H9 (cell line): ENCODE data around the gene DNAJC17. TPM values are rescaled to one million over a fixed set of nuclear protein-coding genes. Genes with fewer than 3 reads are reported as not detected.

Experiments used
- DNase-seq: peaks from one replicate; pipeline ENCODE4 v3.0.0-alpha.2; 2017
- H2AFZ ChIP-seq: one replicate; pipeline ENCODE4 v1.6.1; 2013; ENCODE audit warnings: mild to moderate bottlenecking, low read length, control low read depth, moderate library complexity
- H2AK5ac ChIP-seq: 2 replicates; pipeline ENCODE4 v1.6.1; 2013; ENCODE audit warnings: low read length, control low read depth, mixed read lengths; ENCODE audit not compliant: insufficient read length
- H2BK120ac ChIP-seq: one replicate; pipeline ENCODE4 v1.6.1; 2013; ENCODE audit warnings: low read depth, mild to moderate bottlenecking, low read length, control low read depth, inconsistent platforms; ENCODE audit not compliant: poor library complexity, severe bottlenecking
- H2BK12ac ChIP-seq: 2 replicates; pipeline ENCODE4 v1.6.1; 2013; ENCODE audit warnings: low read length, control low read depth, mixed read lengths, low read depth; ENCODE audit not compliant: insufficient read length
- H2BK15ac ChIP-seq: 2 replicates; pipeline ENCODE4 v1.6.1; 2013; ENCODE audit warnings: low read depth, low read length, control low read depth
- H2BK20ac ChIP-seq: one replicate; pipeline ENCODE4 v1.6.1; 2013; ENCODE audit warnings: low read depth, mild to moderate bottlenecking, low read length, control low read depth, inconsistent platforms; ENCODE audit not compliant: poor library complexity, severe bottlenecking
- H2BK5ac ChIP-seq: 2 replicates; pipeline ENCODE4 v1.6.1; 2013; ENCODE audit warnings: low read length, control low read depth, mixed read lengths; ENCODE audit not compliant: insufficient read length
- H3K14ac ChIP-seq: 2 replicates; pipeline ENCODE4 v1.6.1; 2013; ENCODE audit warnings: low read length, control low read depth; ENCODE audit not compliant: insufficient read depth
- H3K18ac ChIP-seq: 2 replicates; pipeline ENCODE4 v1.6.1; 2013; ENCODE audit warnings: low read depth, mild to moderate bottlenecking, mixed read lengths, low read length, control low read depth; ENCODE audit not compliant: insufficient read length
- H3K23ac ChIP-seq: 2 replicates; pipeline ENCODE4 v1.6.1; 2013; ENCODE audit warnings: low read length, control low read depth, mixed read lengths, low read depth; ENCODE audit not compliant: insufficient read length
- H3K23me2 ChIP-seq: 2 replicates; pipeline ENCODE4 v1.6.1; 2013; ENCODE audit warnings: low read depth, mild to moderate bottlenecking, mixed read lengths, low read length, control low read depth; ENCODE audit not compliant: insufficient read length, poor library complexity, severe bottlenecking
- H3K27ac ChIP-seq: 2 replicates; pipeline ENCODE4 v1.5.1; 2013; ENCODE audit warnings: low read length, control low read depth, mixed read lengths, low read depth; ENCODE audit not compliant: insufficient read length
- H3K27me3 ChIP-seq: 2 replicates; pipeline ENCODE4 v1.6.1; 2013; ENCODE audit warnings: low read length, control low read depth, inconsistent platforms; ENCODE audit not compliant: insufficient read depth
- H3K4ac ChIP-seq: 2 replicates; pipeline ENCODE4 v1.6.1; 2013; ENCODE audit warnings: low read depth, mild to moderate bottlenecking, control low read depth, inconsistent platforms, low read length, moderate library complexity
- H3K4me1 ChIP-seq: 2 replicates; pipeline ENCODE4 v1.6.1; 2013; ENCODE audit warnings: low read length, control low read depth, inconsistent platforms; ENCODE audit not compliant: insufficient read depth
- H3K4me2 ChIP-seq: 2 replicates; pipeline ENCODE4 v1.6.1; 2013; ENCODE audit warnings: low read length, control low read depth, mixed read lengths; ENCODE audit not compliant: insufficient read length, insufficient read depth
- H3K56ac ChIP-seq: 2 replicates; pipeline ENCODE4 v1.6.1; 2013; ENCODE audit warnings: low read depth, mild to moderate bottlenecking, mixed read lengths, low read length, control low read depth; ENCODE audit not compliant: insufficient read length
- H3K79me1 ChIP-seq: 2 replicates; pipeline ENCODE4 v1.6.1; 2013; ENCODE audit warnings: low read depth, mild to moderate bottlenecking, moderate library complexity, low read length, control low read depth, inconsistent platforms; ENCODE audit not compliant: insufficient read depth, poor library complexity, severe bottlenecking
- H3K79me2 ChIP-seq: 2 replicates; pipeline ENCODE4 v1.6.1; 2013; ENCODE audit warnings: low read length, control low read depth, inconsistent platforms; ENCODE audit not compliant: insufficient read depth
- H3K9ac ChIP-seq: 2 replicates; pipeline ENCODE4 v1.6.1; 2013; ENCODE audit warnings: low read length, control low read depth, mixed read lengths; ENCODE audit not compliant: insufficient read length; ENCODE audit errors: extremely low read depth
- H3K9me3 ChIP-seq: one replicate; pipeline ENCODE4 v1.6.1; 2013; ENCODE audit warnings: low read depth, low read length, inconsistent platforms; ENCODE audit not compliant: control insufficient read depth
- H3T11ph ChIP-seq: one replicate; pipeline ENCODE4 v1.6.1; 2013; ENCODE audit warnings: mild to moderate bottlenecking, low read length, control low read depth, inconsistent platforms
- H4K20me1 ChIP-seq: one replicate; pipeline ENCODE4 v1.6.1; 2013; ENCODE audit not compliant: control insufficient read depth, insufficient read length, insufficient read depth
- H4K5ac ChIP-seq: 2 replicates; pipeline ENCODE4 v1.6.1; 2013; ENCODE audit warnings: low read depth, mild to moderate bottlenecking, mixed read lengths, low read length, control low read depth; ENCODE audit not compliant: insufficient read length
- H4K8ac ChIP-seq: replicated peaks from 2 replicates; pipeline ENCODE4 v1.6.1; 2013; ENCODE audit warnings: low read length, control low read depth, mixed read lengths, low read depth; ENCODE audit not compliant: insufficient read length
- H4K91ac ChIP-seq: 2 replicates; pipeline ENCODE4 v1.6.1; 2013; ENCODE audit warnings: low read depth, mild to moderate bottlenecking, moderate library complexity, mixed read lengths, low read length, control low read depth; ENCODE audit not compliant: insufficient read length
- H3K27ac Mint-ChIP-seq, 3 experiments: 2 replicates in 2 of 3; 3 replicates in 1 of 3; pipeline ENCODE4 v1.8.0; 2020 to 2021; ENCODE audit warnings: mixed read lengths in 3 of 3, mild to moderate bottlenecking in 1 of 3, moderate library complexity in 1 of 3
- H3K27me3 Mint-ChIP-seq: 2 replicates; pipeline ENCODE4 v1.8.0; 2021; ENCODE audit warnings: low read depth, mild to moderate bottlenecking, moderate library complexity, mixed read lengths
- H3K36me3 Mint-ChIP-seq, 3 experiments: 2 replicates in 2 of 3; 3 replicates in 1 of 3; pipeline ENCODE4 v1.8.0; 2020 to 2021; ENCODE audit warnings: low read depth in 3 of 3, mixed read lengths in 3 of 3; ENCODE audit not compliant: insufficient read depth in 1 of 3
- H3K4me1 Mint-ChIP-seq, 2 experiments: 2 replicates each; pipeline ENCODE4 v1.8.0; 2020; ENCODE audit warnings: mixed read lengths in 2 of 2
- H3K4me3 Mint-ChIP-seq, 2 experiments: 2 replicates in 1 of 2; 3 replicates in 1 of 2; pipeline ENCODE4 v1.8.0; 2020 to 2021; ENCODE audit warnings: mild to moderate bottlenecking in 2 of 2, mixed read lengths in 2 of 2, moderate library complexity in 1 of 2
- H3K9me3 Mint-ChIP-seq, 2 experiments: 2 replicates in 1 of 2; 3 replicates in 1 of 2; pipeline ENCODE4 v1.8.0; 2020; ENCODE audit warnings: mild to moderate bottlenecking in 2 of 2, mixed read lengths in 2 of 2, moderate library complexity in 1 of 2
- CTCF ChIP-seq: fragments of 200-600 bp; sonication (generic); conservative IDR thresholded peaks from 3 replicates; pipeline ENCODE4 v1.8.0; 2021; ENCODE audit warnings: antibody characterized with exemption, mild to moderate bottlenecking
- WGBS: extraction: QIAGEN DNeasy Blood & Tissue Kit; methylation state at CpG from one replicate; pipeline ENCODE4 v1.1.7; 2013; ENCODE audit warnings: missing lambda C conversion rate, low lambda C conversion rate, mixed read lengths; ENCODE audit not compliant: insufficient read length; ENCODE audit errors: extremely low coverage; 5-methylcytosine and 5-hydroxymethylcytosine counted together
- total RNA-seq: library from RNA; stranded (reverse); gene quantifications from 2 replicates; pipeline ENCODE4 v1.2.1, GENCODE V29; 2021

DNAJC17 gene
- total RNA-seq, 1 experiment from 2014 or later = 38.3 TPM

GRCh38 chr15:40826423-40827075 lies 19.3 kb upstream of the DNAJC17 start:
- Histone ChIP-seq H3K18ac (no peak overlapping the region), H2BK120ac (no peak overlapping the region), H3K4me1 (peaks cover 2% of the 10 kb centered on the region; the same call in 1 of the 2 replicates), H4K5ac (no peak overlapping the region), H3K79me2 (no peaks in the 10 kb centered on the region), H3K23me2 (no peaks in the 10 kb centered on the region), H3K9me3 (no peaks in the 10 kb centered on the region), H3K79me1 (no peaks in the 10 kb centered on the region), H2BK12ac (no peak overlapping the region), H4K91ac (no peak overlapping the region), H3K4ac (no peak overlapping the region), H3K27me3 (no peaks in the 10 kb centered on the region), H2BK5ac (no peak overlapping the region), H3T11ph (no peak overlapping the region), H4K20me1 (no peaks in the 10 kb centered on the region), H2BK15ac (no peak overlapping the region), H3K9ac (no peak overlapping the region), H3K14ac (no peak overlapping the region), H3K4me2 (no peak overlapping the region), H4K8ac (no peak overlapping the region), H3K23ac (no peak overlapping the region), H3K27ac (no peak overlapping the region), H3K56ac (no peak overlapping the region), H2BK20ac (no peak overlapping the region), H2AFZ (no peak overlapping the region), H2AK5ac (no peak overlapping the region)
- H3K36me3 Mint-ChIP-seq = peaks cover 0 to 2% (median 0%) of the 10 kb centered on the region in 3 experiments; a peak in 1 of 7 replicates
- no peak for TF ChIP-seq CTCF
- peaks cover 9% of the 10 kb centered on the region in 2 experiments for H3K4me1 Mint-ChIP-seq
- H3K27ac Mint-ChIP-seq = no peak overlapping the region
- H3K9me3 Mint-ChIP-seq = no peaks in the 10 kb centered on the region
- DNase-seq = no peak
- WGBS = no CpG with 5 or more reads among the region's 4 CpGs
- H3K4me3 Mint-ChIP-seq = no peak overlapping the region
- H3K27me3 Mint-ChIP-seq = no peaks in the 10 kb centered on the region; the same call in 1 of the 2 replicates
